SK-N-SH treated with all-trans-retinoic acid at 6 μM for 48 hours (cell line): ENCODE data around the gene POLR3B.

Experiments
- ATAC-seq: fragments of 200-7000 bp; cut with Tn5 transposase; 3 replicates; pipeline ENCODE4 v1.9.1; 2020; ENCODE audit warnings: mild to moderate bottlenecking, moderate library complexity
- ARNTL ChIP-seq: fragments of 450-650 bp; formaldehyde crosslinking; IDR thresholded peaks from 2 replicates; pipeline ENCODE4 v1.5.0; 2020; ENCODE audit warnings: low read depth, mild to moderate bottlenecking, moderate library complexity, borderline replicate concordance
- CSDC2 ChIP-seq: fragments of 250-450 bp; sonication (Bioruptor Pico); IDR thresholded peaks from 2 replicates; pipeline ENCODE4 v1.5.0; 2020; ENCODE audit warnings: mild to moderate bottlenecking, moderate library complexity
- ESRRG ChIP-seq: fragments of 250-450 bp; sonication (Bioruptor Pico); IDR thresholded peaks from 2 replicates; pipeline ENCODE4 v1.6.1; 2021; ENCODE audit warnings: mild to moderate bottlenecking
- GLIS3 ChIP-seq: fragments of 250-450 bp; sonication (Bioruptor Pico); IDR thresholded peaks from 2 replicates; pipeline ENCODE4 v1.5.0; 2020; ENCODE audit warnings: mild to moderate bottlenecking, moderate library complexity
- ISL1 ChIP-seq: fragments of 250-450 bp; sonication (Bioruptor Pico); IDR thresholded peaks from 2 replicates; pipeline ENCODE4 v2.1.2; 2022; ENCODE audit warnings: mild to moderate bottlenecking, moderate library complexity
- OSR1 ChIP-seq: fragments of 250-450 bp; sonication (Bioruptor Pico); IDR thresholded peaks from 2 replicates; pipeline ENCODE4 v1.8.0; 2022; ENCODE audit warnings: moderate library complexity, mild to moderate bottlenecking, inconsistent platforms
- PPARA ChIP-seq: fragments of 250-450 bp; sonication (Bioruptor Pico); IDR thresholded peaks from 2 replicates; pipeline ENCODE4 v1.5.0; 2020; ENCODE audit warnings: mild to moderate bottlenecking, borderline replicate concordance
- SNAI2 ChIP-seq: fragments of 250-450 bp; sonication (Bioruptor Pico); IDR thresholded peaks from 2 replicates; pipeline ENCODE4 v1.5.0; 2020; ENCODE audit warnings: mild to moderate bottlenecking, moderate library complexity
- TCF4 ChIP-seq: fragments of 250-450 bp; sonication (Bioruptor Pico); IDR thresholded peaks from 2 replicates; pipeline ENCODE4 v1.8.0; 2021; ENCODE audit warnings: mild to moderate bottlenecking, moderate library complexity, borderline replicate concordance
- TOX ChIP-seq: fragments of 250-450 bp; sonication (Bioruptor Pico); IDR thresholded peaks from 2 replicates; pipeline ENCODE4 v1.8.0; 2021; ENCODE audit warnings: mild to moderate bottlenecking, moderate library complexity, borderline replicate concordance
- ZC3H10 ChIP-seq: fragments of 250-450 bp; sonication (Bioruptor Pico); IDR thresholded peaks from 2 replicates; pipeline ENCODE4 v1.5.1; 2021; ENCODE audit warnings: mild to moderate bottlenecking, moderate library complexity
- ZFP3 ChIP-seq: fragments of 250-450 bp; sonication (Bioruptor Pico); IDR thresholded peaks from 2 replicates; pipeline ENCODE4 v1.5.0; 2020; ENCODE audit warnings: mild to moderate bottlenecking, moderate library complexity
- ZNF70 ChIP-seq: fragments of 450-650 bp; formaldehyde crosslinking; IDR thresholded peaks from 2 replicates; pipeline ENCODE4 v1.5.0; 2020; ENCODE audit warnings: mild to moderate bottlenecking, moderate library complexity
- ZNF8 ChIP-seq: fragments of 450-650 bp; formaldehyde crosslinking; IDR thresholded peaks from 2 replicates; pipeline ENCODE4 v1.5.0; 2020; ENCODE audit warnings: mild to moderate bottlenecking, moderate library complexity
- TF ChIP-seq, protein P1 (sequence below): fragments of 250-450 bp; sonication (Bioruptor Pico); IDR thresholded peaks from 2 replicates; pipeline ENCODE4 v1.8.0; 2020; ENCODE audit warnings: mild to moderate bottlenecking, moderate library complexity, borderline replicate concordance
- TF ChIP-seq, protein P2 (sequence below): fragments of 250-450 bp; sonication (Bioruptor Pico); IDR thresholded peaks from 2 replicates; pipeline ENCODE4 v1.8.0; 2021; ENCODE audit warnings: low read depth, mild to moderate bottlenecking, moderate library complexity, borderline replicate concordance
- TF ChIP-seq, protein P3 (sequence below): fragments of 250-450 bp; sonication (Bioruptor Pico); IDR thresholded peaks from 2 replicates; pipeline ENCODE4 v1.5.0; 2020; ENCODE audit warnings: mild to moderate bottlenecking, moderate library complexity

Gene POLR3B

DNA sequence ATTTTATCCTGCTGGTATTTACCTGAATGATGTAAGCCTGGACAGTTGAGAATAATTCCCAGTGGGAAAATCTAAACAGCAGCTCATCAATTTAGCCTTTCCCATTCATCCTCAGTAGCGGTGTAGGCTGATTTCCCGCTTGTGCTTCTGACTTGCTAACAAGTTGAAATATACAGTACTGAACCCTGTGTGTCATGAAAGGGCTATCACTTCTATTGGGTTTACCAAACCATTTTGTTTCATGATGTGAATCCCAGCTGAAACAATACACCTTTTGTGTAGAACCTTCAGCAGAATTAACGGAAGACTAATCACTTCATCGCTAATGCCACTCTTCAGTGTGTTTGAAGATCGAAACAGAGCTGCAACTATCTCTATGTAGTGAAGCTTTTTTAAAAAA lies 88.4 kb downstream of the POLR3B start:
- ATAC-seq, result no peak

DNA sequence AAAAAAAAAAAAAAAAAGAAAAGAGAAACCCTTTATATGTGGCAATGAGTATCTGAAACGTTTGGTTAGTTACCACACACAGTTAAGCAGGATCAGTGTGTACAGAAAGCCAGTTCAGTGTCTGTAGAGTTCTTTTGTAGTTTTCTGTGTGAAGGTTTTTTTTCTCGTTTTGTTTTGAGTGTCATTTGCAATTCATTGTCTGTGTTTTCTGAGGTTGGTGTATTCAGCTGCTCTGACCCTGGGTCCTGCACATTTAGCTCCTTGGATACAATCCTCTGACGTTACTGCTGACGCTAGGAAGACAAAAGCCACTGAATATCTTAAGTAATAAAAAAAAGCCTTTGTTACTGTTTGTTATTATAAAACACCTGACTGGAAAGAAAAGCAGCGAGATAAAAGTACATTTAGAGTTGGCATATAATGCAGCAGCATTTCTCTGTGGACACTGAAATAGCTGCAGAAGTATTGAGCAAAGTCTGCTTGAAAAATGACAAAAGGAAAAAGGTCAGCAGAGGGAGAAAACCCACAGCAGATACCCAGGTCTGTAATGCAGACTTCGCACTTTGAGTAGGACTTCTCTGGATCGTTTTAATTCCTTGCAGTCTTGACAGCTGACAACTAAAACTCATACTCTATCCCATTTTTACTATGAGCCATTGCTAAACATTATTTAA lies 89.0 kb downstream of the POLR3B start:
- TF ChIP-seq ESRRG (no peak), OSR1 (CRISPR knock-in tag) (no peak), PPARA (CRISPR knock-in tag) (no peak), ZFP3 (CRISPR knock-in tag) (no peak), ARNTL (CRISPR knock-in tag) (no peak), ZNF70 (CRISPR knock-in tag) (no peak), ZNF8 (no peak), TCF4 (CRISPR knock-in tag) (no peak), GLIS3 (CRISPR knock-in tag) (no peak), ZC3H10 (no peak)
- ATAC-seq, result no peak

More for the DNA sequence above, 88.4 kb downstream of the POLR3B start:
- no peak for TF ChIP-seq PPARA (CRISPR knock-in tag)
- no peak for TF ChIP-seq OSR1 (CRISPR knock-in tag)
- TF ChIP-seq TOX (CRISPR knock-in tag), result no peak
- no peak for TF ChIP-seq ISL1
- no peak for TF ChIP-seq SNAI2
- TF ChIP-seq, protein P1, sequence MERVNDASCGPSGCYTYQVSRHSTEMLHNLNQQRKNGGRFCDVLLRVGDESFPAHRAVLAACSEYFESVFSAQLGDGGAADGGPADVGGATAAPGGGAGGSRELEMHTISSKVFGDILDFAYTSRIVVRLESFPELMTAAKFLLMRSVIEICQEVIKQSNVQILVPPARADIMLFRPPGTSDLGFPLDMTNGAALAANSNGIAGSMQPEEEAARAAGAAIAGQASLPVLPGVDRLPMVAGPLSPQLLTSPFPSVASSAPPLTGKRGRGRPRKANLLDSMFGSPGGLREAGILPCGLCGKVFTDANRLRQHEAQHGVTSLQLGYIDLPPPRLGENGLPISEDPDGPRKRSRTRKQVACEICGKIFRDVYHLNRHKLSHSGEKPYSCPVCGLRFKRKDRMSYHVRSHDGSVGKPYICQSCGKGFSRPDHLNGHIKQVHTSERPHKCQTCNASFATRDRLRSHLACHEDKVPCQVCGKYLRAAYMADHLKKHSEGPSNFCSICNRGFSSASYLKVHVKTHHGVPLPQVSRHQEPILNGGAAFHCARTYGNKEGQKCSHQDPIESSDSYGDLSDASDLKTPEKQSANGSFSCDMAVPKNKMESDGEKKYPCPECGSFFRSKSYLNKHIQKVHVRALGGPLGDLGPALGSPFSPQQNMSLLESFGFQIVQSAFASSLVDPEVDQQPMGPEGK (CRISPR knock-in tag), result no peak
- TF ChIP-seq, protein P2, sequence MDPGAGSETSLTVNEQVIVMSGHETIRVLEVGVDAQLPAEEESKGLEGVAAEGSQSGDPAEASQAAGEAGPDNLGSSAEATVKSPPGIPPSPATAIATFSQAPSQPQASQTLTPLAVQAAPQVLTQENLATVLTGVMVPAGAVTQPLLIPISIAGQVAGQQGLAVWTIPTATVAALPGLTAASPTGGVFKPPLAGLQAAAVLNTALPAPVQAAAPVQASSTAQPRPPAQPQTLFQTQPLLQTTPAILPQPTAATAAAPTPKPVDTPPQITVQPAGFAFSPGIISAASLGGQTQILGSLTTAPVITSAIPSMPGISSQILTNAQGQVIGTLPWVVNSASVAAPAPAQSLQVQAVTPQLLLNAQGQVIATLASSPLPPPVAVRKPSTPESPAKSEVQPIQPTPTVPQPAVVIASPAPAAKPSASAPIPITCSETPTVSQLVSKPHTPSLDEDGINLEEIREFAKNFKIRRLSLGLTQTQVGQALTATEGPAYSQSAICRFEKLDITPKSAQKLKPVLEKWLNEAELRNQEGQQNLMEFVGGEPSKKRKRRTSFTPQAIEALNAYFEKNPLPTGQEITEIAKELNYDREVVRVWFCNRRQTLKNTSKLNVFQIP (CRISPR knock-in tag), result no peak
- no peak for TF ChIP-seq ESRRG
- no peak for TF ChIP-seq CSDC2 (CRISPR knock-in tag)
- no peak for TF ChIP-seq ARNTL (CRISPR knock-in tag)
- TF ChIP-seq, all 23 proteins: peak for 0

DNA sequence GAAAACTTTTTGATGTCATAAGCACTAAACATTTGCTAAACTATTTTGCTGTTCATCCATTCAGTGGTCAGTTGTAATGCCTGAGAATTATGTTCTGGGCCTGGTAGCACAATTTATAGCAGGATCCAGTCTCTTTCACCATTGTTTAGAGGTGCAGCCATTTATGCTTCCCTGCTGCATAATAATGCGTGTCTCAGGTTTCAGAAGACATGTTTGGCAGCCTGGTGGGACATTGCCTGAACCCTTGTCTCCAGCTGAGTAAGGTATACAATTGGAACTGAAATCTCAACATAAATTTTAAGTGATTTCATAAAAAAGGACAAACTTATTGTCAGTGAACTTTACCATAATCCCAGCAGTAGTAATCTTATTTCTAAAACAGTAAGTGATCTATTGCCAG lies 94.8 kb downstream of the POLR3B start:
- ATAC-seq, result no peak

DNA sequence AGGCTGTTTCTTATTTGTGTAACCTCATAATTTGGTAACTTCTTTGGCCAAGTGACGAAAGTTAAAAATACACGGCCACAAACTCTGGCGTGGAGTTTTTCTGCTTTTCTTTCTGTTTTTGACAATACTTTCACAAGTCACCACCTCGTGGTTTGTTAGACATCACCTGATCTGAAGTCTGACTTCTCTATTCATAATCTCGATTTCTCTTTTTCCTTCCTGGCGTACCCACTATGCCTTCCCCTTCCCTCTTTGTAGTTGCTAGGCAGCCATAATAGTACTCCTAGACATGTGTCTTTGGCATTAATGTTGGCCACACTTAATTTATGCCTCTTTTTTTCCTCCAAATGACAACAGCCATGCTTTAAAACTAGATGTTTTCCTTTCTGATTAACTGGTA lies 97.6 kb downstream of the POLR3B start:
- TF ChIP-seq, protein P3, sequence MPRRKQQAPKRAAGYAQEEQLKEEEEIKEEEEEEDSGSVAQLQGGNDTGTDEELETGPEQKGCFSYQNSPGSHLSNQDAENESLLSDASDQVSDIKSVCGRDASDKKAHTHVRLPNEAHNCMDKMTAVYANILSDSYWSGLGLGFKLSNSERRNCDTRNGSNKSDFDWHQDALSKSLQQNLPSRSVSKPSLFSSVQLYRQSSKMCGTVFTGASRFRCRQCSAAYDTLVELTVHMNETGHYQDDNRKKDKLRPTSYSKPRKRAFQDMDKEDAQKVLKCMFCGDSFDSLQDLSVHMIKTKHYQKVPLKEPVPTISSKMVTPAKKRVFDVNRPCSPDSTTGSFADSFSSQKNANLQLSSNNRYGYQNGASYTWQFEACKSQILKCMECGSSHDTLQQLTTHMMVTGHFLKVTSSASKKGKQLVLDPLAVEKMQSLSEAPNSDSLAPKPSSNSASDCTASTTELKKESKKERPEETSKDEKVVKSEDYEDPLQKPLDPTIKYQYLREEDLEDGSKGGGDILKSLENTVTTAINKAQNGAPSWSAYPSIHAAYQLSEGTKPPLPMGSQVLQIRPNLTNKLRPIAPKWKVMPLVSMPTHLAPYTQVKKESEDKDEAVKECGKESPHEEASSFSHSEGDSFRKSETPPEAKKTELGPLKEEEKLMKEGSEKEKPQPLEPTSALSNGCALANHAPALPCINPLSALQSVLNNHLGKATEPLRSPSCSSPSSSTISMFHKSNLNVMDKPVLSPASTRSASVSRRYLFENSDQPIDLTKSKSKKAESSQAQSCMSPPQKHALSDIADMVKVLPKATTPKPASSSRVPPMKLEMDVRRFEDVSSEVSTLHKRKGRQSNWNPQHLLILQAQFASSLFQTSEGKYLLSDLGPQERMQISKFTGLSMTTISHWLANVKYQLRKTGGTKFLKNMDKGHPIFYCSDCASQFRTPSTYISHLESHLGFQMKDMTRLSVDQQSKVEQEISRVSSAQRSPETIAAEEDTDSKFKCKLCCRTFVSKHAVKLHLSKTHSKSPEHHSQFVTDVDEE, result no peak
- TF ChIP-seq, protein P2 (CRISPR knock-in tag), result no peak
- TF ChIP-seq SNAI2, result no peak
- ATAC-seq, result no peak

More for the DNA sequence above, 94.8 kb downstream of the POLR3B start:
- TF ChIP-seq, protein P1 (CRISPR knock-in tag), result no peak
